ENCODE measurements around the gene CAVIN4. TPM values are rescaled to one million over a fixed set of nuclear protein-coding genes. Genes with fewer than 3 reads are reported as not detected.

Gene CAVIN4
- 0.28 and 0.90 TPM in 2 replicates for total RNA-seq (2011; cell fraction: chromatin; rRNA removed; ENCODE audit: low replicate concordance)
- 0.17 and 0.26 TPM in 2 replicates for total RNA-seq (2011; cell fraction: nucleolus; rRNA removed)
- 0.61 and 0.73 TPM in 2 replicates for total RNA-seq (2011; cell fraction: nucleoplasm; rRNA removed)
- 0.12 and 0.23 TPM in 2 replicates for total RNA-seq (2014; rRNA removed)
- total RNA-seq (2014; rRNA removed; fragmentation: Illumina TruSeq; extraction: Trizol), result 0.29 TPM in 2 replicates
- 0.25 and 0.30 TPM in 2 replicates for total RNA-seq (2015; rRNA removed; fragmentation: Illumina TruSeq; extraction: Trizol)
- 0.18 and 0.20 TPM in 2 replicates for total RNA-seq (2021)
- 0.05 and 0.11 TPM in 2 replicates for polyA plus RNA-seq (2011; rRNA removed)
- 0.04 TPM in 1 of 2 replicates, not detected in the other for polyA plus RNA-seq (2011; cell fraction: cytosol; rRNA removed)
- polyA plus RNA-seq (2011; cell fraction: nucleus; rRNA removed), result 0.14 and 0.20 TPM in 2 replicates
- polyA plus RNA-seq (2012), result 0.16 and 0.18 TPM in 2 replicates
- 0.19 and 0.27 TPM in 2 replicates for polyA plus RNA-seq (2014; fragmentation: Illumina TruSeq; extraction: Trizol)
- under 1 TPM; 0.06 TPM for polyA plus RNA-seq (2014; fragmentation: Nextera tagmentation; extraction: Ambion mirVana)
- 0.08 and 0.11 TPM in 2 replicates for polyA plus RNA-seq (2014; rRNA removed)
- polyA minus RNA-seq (2011; rRNA and poly(A)+ RNA removed), result 0.18 and 0.33 TPM in 2 replicates
- polyA minus RNA-seq (2011; cell fraction: cytosol; rRNA and poly(A)+ RNA removed), result not detected in 2 replicates
- 0.27 and 0.33 TPM in 2 replicates for polyA minus RNA-seq (2011; cell fraction: nucleus; rRNA and poly(A)+ RNA removed)
- Bru-seq, nascent RNA, result percentile 47 among the genes with signal in this experiment
- BruChase-seq, experiment 1, labeled RNA remaining after a 2-hour chase, result percentile 48 among the genes with signal in this experiment
- BruChase-seq, experiment 2, labeled RNA remaining after a 6-hour chase, result percentile 46 among the genes with signal in this experiment
- long read RNA-seq, experiment 1, result 0 reads
- long read RNA-seq, experiment 2, result 0 reads
- long read RNA-seq, experiment 3, result 0 reads

DNA sequence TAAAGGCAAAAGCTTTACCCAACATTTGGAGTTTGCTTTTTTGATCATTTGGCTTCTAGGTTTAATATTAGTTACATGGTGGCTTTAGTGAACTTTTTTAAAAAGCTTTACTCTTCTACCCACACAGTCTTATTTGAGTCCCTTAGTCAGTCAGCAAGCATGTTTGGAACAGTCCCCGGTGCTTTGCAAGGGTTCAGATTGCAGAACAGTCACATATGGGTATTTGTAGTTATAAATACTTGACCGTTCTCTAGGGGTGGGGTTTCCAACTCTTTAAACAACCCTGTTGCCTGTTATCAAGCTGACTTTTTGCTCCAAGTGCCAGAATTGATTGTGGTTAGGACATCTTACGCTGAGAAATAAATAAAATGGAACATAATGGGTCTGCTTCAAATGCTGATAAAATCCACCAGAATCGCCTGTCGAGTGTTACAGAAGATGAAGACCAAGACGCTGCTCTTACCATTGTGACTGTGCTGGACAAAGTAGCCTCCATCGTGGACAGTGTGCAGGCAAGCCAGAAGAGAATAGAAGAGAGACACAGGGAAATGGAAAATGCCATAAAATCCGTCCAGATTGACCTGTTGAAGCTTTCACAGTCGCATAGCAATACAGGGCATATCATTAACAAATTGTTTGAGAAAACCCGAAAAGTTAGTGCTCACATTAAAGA, at the start of gene CAVIN4:
Gene CAVIN4 (plus strand): TSS at position 304 of the 673 bp plus-strand sequence. CDS start 65 bp downstream, at position 369.
- no TSS peak for BruUV-seq (replicated peaks)
- Histone ChIP-seq H3K4me3 (no peak within 1 kb of the TSS), H3K79me2 (ENCODE audit: control insufficient read depth, insufficient read depth, low read length) (no peaks in the 10 kb centered on the region), H3K4me1 (replicated peaks in 1 of 2; ENCODE audit: control insufficient read depth in 2 of 2, insufficient read depth in 2 of 2, low read length in 2 of 2) (no peaks in the 10 kb centered on the region), H3K9me1 (ENCODE audit: control insufficient read depth, insufficient read depth, low read length) (no peaks in the 10 kb centered on the region), H3K36me3 (ENCODE audit: control insufficient read depth, insufficient read depth, low read length) (no peaks in the 10 kb centered on the region), H2AFZ (ENCODE audit: low read depth, low read length) (no peak within 1 kb of the TSS), H3K27ac (ENCODE audit: extremely low read depth, low read depth, low read length) (no peak within 1 kb of the TSS), H3K9me3 (replicated peaks; ENCODE audit: control insufficient read depth, insufficient read depth, low read depth, low read length) (no peaks in the 10 kb centered on the region), H3K9ac (ENCODE audit: insufficient read depth in 1 of 2, low read depth in 2 of 2, low read length in 2 of 2) (no peak within 1 kb of the TSS), H3K27me3 (ENCODE audit: control insufficient read depth in 2 of 2, insufficient read depth in 2 of 2, low read length in 2 of 2) (peaks cover 0 to 4% of the 10 kb centered on the region in 2 experiments; a peak in 1 of 5 replicates), H3K4me2 (ENCODE audit: insufficient read depth, low read length) (no peak within 1 kb of the TSS), H4K20me1 (replicated peaks; ENCODE audit: control insufficient read depth, insufficient read depth, low read length) (no peaks in the 10 kb centered on the region)
- 5% methylated on average over 10 of the region's 10 CpGs for WGBS (ENCODE audit: insufficient coverage, low coverage, missing lambda C conversion rate)
- in situ Hi-C loops (cut with MboI) (loop anchor here (25.0 kb wide), 2 partner anchors 241 to 541 kb away; no protein-coding TSS in a partner anchor), intact Hi-C loops (cut with micrococcal nuclease) (no loop called here)
- no peak for DNase-seq (ENCODE audit: extremely low read depth in 1 of 4, low spot score in 3 of 4)
- FAIRE-seq, result no peak
- ChIA-PET CTCF (ENCODE audit: low intra/inter-chr PET ratio) (no interaction called here), POLR2A (interaction anchor here (1.2 kb wide), 1 partner anchor 10 kb away, joined by 3 read pairs; no protein-coding TSS in a partner anchor)
- TF ChIP-seq JUND (IDR thresholded peaks at IDR 0.05; ENCODE audit: borderline replicate concordance, low read depth, low read length) (no peak), JUND (tag; IDR thresholded peaks at IDR 0.05; ENCODE audit: borderline replicate concordance, low read depth, low read length) (no peak), HDAC3 (IDR thresholded peaks at IDR 0.05; ENCODE audit: borderline replicate concordance, partially characterized antibody) (no peak), ZNF384 (IDR thresholded peaks at IDR 0.05; ENCODE audit: low read depth, low read length) (no peak), KLF6 (CRISPR knock-in tag; IDR thresholded peaks at IDR 0.05; ENCODE audit: borderline replicate concordance) (no peak), ZSCAN32 (CRISPR knock-in tag; IDR thresholded peaks at IDR 0.05) (no peak), ZKSCAN1 (IDR thresholded peaks at IDR 0.05; ENCODE audit: low read depth, low read length) (no peak), HEY1 (CRISPR knock-in tag; IDR thresholded peaks at IDR 0.05; ENCODE audit: borderline replicate concordance) (no peak), IRF2 (CRISPR knock-in tag; IDR thresholded peaks at IDR 0.05) (no peak), ZNF445 (CRISPR knock-in tag; IDR thresholded peaks at IDR 0.05; ENCODE audit: low read depth) (no peak)
- TF ChIP-seq, protein P1, sequence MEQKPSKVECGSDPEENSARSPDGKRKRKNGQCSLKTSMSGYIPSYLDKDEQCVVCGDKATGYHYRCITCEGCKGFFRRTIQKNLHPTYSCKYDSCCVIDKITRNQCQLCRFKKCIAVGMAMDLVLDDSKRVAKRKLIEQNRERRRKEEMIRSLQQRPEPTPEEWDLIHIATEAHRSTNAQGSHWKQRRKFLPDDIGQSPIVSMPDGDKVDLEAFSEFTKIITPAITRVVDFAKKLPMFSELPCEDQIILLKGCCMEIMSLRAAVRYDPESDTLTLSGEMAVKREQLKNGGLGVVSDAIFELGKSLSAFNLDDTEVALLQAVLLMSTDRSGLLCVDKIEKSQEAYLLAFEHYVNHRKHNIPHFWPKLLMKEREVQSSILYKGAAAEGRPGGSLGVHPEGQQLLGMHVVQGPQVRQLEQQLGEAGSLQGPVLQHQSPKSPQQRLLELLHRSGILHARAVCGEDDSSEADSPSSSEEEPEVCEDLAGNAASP (IDR thresholded peaks at IDR 0.05), result no peak
- no peak for ATAC-seq
